Colon (tissue), 2 donors: Measurements from ENCODE around the gene RGMB.
"Not testable (repeated sequence)": the region's sequence is repeated elsewhere in the genome, so short reads cannot be mapped to it uniquely, and the experiment has no call there.

ENCODE experiments used
- FAIRE-seq: peaks from 2 replicates; lab custom pipeline; 2012; peaks lifted over from hg19 to GRCh38; lab: Jason Lieb, UNC
- donor health status: control.
- donor health status: control.

The RGMB gene, protein sequence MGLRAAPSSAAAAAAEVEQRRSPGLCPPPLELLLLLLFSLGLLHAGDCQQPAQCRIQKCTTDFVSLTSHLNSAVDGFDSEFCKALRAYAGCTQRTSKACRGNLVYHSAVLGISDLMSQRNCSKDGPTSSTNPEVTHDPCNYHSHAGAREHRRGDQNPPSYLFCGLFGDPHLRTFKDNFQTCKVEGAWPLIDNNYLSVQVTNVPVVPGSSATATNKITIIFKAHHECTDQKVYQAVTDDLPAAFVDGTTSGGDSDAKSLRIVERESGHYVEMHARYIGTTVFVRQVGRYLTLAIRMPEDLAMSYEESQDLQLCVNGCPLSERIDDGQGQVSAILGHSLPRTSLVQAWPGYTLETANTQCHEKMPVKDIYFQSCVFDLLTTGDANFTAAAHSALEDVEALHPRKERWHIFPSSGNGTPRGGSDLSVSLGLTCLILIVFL

DNA sequence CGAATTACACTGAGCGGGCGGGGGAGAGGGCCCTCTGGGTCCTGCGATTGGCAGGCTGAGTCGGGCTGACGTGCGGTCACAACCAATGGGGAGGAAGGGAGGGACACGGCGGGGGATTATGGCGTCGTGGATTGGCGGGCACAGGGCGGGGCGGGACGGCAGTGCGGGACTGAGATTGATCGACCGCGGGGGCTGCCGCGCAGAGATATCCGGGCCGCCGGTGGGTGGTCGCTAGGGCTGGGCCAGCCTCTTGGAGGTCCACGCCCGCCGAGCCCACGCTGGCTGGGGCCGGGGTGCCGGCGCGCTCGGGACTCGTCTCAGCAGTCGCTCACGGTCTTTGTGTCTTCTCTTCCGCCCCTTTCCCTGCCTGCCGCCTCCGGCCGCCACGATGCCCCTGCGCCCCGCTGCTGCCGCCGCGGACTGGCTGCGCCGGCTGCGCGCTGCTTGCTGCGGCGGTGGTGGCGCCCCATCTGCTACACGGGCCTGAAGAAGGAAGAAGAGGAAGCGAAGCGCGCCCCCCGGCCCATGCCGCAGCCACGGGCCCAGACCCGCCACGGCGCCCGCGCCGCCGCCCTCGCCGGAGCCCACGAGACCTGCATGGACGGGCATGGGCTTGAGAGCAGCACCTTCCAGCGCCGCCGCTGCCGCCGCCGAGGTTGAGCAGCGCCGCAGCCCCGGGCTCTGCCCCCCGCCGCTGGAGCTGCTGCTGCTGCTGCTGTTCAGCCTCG lies at the start of gene RGMB:
Gene RGMB, plus strand, starts transcription at position 200 of the 728 bp plus-strand sequence. Its CDS starts 408 bp downstream, at position 608.
- FAIRE-seq: no peak

GRCh38 chr5:98726258-98726657 lies 47.2 kb upstream of the RGMB start:
- no peak for FAIRE-seq

GRCh38 chr5:98727686-98728085 lies 45.8 kb upstream of the RGMB start:
- FAIRE-seq: no peak

GRCh38 chr5:98734646-98735045 lies 38.8 kb upstream of the RGMB start:
- no peak for FAIRE-seq

DNA sequence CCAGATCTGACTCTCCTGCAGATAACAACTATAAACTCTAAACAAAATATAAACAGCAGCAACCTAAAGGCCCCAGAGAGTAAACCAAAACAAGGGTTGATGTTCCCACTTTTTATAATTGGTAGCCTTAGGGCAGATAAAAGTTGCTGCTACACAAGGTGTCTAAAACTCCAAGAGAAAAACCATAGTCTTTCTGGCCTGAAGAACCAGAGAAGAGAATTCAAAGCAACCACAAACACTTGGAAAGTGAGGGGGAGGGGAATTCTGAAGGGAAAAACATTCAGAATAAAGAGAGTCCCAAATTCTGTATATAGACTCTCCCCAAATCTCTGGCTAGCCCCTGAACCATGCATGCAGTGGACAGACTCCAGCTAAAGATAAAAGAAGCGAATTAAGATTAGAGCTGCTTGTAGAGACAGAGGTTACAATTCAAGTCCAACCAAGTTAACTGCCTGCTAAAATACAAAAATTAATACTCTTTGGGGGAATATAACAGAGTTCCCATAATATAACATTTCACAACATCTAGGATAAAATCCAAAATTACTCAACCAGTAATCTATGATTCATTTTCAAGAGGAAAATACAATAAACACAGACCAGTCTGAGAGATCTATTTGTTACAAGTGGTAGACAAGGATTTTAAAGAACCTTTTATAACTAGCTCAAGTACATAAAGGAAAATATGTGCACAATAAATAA lies 37.5 kb upstream of the RGMB start:
- FAIRE-seq: no peak

- no peak for FAIRE-seq
Observed at GRCh38 chr5:98736753-98737152, 36.7 kb upstream of the RGMB start.

GRCh38 chr5:98737441-98737840 lies 36.0 kb upstream of the RGMB start:
- FAIRE-seq: not testable (repeated sequence)

- not testable (repeated sequence) for FAIRE-seq
Observed at GRCh38 chr5:98738481-98739149, 34.8 kb upstream of the RGMB start.

GRCh38 chr5:98741926-98742325 lies 31.5 kb upstream of the RGMB start:
- no peak for FAIRE-seq

DNA sequence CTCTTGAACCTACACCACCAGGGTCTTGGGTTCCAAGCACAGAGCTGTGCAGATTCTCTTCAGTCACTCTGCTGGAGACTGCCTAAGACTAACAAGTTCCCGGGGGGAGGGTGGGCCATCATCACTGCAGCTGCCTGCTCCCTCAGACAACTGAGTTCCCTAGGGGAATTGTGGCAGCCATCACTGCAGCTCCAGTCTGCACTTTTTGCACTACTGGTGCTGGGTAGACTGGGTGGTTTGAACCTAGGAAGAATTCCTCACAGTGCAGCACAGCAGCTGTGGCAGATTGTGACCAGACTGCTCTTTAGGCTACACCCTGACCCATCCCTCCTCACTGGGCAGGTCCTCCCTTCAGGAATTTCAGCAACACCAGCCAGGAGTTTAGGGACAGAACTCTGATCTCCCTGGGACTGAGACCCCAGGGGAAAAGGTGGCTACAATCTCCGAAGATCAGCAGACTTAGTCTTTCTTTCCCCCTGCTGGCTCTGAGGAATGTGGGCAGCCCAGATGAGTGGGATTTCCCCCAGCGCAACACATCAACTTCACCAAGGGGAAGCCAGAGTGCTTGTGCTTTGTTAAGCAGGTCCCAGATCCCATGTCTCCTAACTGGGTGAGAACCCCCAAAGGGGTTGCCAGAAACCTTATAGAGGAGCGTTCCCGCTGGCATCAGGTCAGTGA lies 30.9 kb upstream of the RGMB start:
- no peak for FAIRE-seq

DNA sequence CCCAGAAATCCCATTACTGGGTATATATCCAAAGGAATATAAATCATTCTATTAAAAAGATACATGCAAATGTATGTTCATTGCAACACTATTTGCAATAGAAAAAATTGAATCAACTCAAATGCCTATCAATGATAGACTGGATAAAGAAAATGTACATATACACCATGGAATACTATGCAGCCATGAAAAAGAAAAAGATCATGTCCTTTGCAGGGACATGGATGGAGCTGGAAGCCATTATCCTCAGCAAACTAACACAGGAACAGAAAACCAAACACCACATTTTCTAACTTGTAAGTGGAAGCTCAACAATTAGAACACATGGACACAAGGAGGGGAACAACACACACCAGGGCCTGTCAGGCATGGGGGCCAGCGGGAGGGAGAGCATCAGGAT lies 25.2 kb upstream of the RGMB start:
- not testable (repeated sequence) for FAIRE-seq

DNA sequence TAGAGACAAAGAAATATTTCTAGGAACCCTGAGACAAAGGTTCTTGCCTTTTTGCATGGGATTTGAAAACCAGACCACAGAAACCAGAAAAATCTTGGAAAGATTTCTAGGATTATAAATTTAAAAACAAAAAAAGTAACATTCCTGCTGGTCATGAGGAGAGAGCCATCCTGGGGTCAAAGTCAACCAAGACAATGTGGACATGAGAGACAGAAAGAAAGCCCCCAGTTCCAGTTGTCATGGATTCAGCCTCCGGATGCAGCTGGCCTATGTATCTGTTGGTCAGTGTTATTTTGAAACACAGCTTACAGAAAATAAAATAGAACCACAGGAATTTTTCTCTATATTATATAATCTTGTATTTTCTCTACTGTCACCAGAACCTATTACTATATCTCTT lies 24.4 kb upstream of the RGMB start:
- FAIRE-seq: no peak

- no peak for FAIRE-seq
Observed at GRCh38 chr5:98750693-98751092, 22.8 kb upstream of the RGMB start.

- FAIRE-seq: not testable (repeated sequence)
Observed at GRCh38 chr5:98752331-98752730, 21.1 kb upstream of the RGMB start.

GRCh38 chr5:98752801-98753200 lies 20.7 kb upstream of the RGMB start:
- FAIRE-seq: not testable (repeated sequence)

DNA sequence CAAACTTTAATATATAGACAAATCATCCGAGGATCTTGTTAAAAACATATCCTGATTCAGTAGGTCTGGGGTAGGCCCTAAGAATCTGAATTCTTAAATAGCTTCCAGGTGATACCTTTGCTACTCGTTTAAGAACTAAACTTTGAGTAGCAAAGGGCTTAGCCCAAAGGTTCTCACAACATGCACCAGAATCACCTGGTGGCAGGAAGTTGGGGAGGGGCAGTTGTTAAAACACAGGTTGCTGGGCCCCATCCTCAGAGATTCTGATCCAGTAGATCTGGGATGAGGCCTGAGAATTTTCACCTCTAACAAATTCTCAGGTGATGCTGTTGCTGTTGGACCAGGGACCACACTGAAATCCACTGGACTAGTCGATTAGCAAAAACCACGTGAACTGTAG lies 20.0 kb upstream of the RGMB start:
- FAIRE-seq: no peak

DNA sequence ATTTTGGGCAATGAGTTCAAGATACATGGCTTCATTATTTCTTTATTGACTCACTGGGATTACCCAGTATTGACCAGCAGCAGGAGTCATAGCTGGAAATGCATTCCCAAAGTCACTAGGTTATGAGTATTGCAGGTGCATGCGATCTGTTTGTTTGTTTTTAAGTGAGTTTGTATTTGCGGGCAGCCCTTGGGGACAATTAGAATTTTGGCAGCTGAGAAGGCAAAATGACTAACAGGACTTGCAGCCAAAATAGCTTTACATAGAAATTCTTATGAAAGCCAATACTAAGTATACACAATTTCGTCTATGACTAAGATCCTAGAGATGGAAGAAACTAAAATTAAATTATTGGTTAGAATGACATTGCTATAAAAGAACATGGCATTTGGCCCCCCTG lies 18.1 kb upstream of the RGMB start:
- FAIRE-seq: no peak

GRCh38 chr5:98757978-98758377 lies 15.5 kb upstream of the RGMB start:
- FAIRE-seq: no peak

GRCh38 chr5:98763001-98763630 lies 10.3 kb upstream of the RGMB start:
- FAIRE-seq: no peak

- FAIRE-seq: no peak
Observed at GRCh38 chr5:98765815-98766214, 7.6 kb upstream of the RGMB start.

DNA sequence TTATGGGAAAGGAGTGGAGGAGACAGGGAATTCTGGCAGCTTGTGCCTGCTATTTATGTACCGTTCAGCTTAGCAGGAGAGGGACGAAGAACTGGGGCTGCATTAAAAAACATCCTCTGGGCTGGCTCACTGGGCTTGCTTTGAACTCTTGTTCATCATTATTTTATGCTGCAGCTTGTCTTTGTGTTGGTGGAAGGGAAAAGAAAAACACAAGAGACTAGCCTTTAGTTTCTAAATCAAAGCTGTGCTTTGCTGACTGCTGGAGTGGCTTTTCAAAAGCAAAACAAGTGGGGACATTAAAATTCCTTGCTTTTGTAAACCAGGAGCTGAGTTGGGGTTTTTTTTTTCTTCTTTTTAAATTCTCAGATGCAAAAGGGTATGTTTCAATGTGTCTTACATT lies 5.9 kb upstream of the RGMB start:
- no peak for FAIRE-seq
